Upper lobe of right lung (tissue), 1 donor: ENCODE results near the gene RAB20. TPM values are rescaled to one million over a fixed set of nuclear protein-coding genes. Genes with fewer than 3 reads are reported as not detected.
A peak's percentile ranks its signal among the peaks of the same experiment; 100 is the strongest.

Experiments
- ATAC-seq: fragments of 200-7000 bp; cut with Tn5 transposase; one replicate; pipeline ENCODE4 v1.9.1; 2020; ENCODE audit warnings: mild to moderate bottlenecking, moderate library complexity
- DNase-seq: peaks from one replicate; pipeline ENCODE4 v3.0.0-alpha.2; 2020
- H3K27ac ChIP-seq: fragments of 200-600 bp; one replicate; pipeline ENCODE4 v1.8.0; 2022
- H3K27me3 ChIP-seq: fragments of 200-600 bp; one replicate; pipeline ENCODE4 v1.8.0; 2022; ENCODE audit warnings: mild to moderate bottlenecking
- H3K36me3 ChIP-seq: fragments of 200-600 bp; one replicate; pipeline ENCODE4 v1.8.0; 2022
- H3K4me1 ChIP-seq: fragments of 200-600 bp; one replicate; pipeline ENCODE4 v1.8.0; 2022
- H3K4me3 ChIP-seq: fragments of 200-600 bp; one replicate; pipeline ENCODE4 v1.8.0; 2022; ENCODE audit warnings: mild to moderate bottlenecking
- H3K9me3 ChIP-seq: fragments of 200-600 bp; one replicate; pipeline ENCODE4 v1.8.0; 2022
- intact Hi-C: fragments of 100-400 bp; cut with DNase I; formaldehyde crosslinking; loops from one replicate; pipeline ENCODE4 v1.11.0; 2022
- total RNA-seq: library from RNA; stranded (reverse); fragmentation: NEBNext Ultra II Directional; extraction: Animal tissue kit (Norgen Biotek cat#: 25700); gene quantifications from one replicate; pipeline ENCODE4 v1.2.1, GENCODE V29; 2021
- TF ChIP-seq, protein P1 (sequence below): fragments of 200-600 bp; IDR thresholded peaks from one replicate; pipeline ENCODE4 v1.8.0; 2022; ENCODE audit warnings: antibody characterized with exemption
- donor health status: DM: no; HTN: yes; CAD: no; lungs with severe emphysema.

Gene RAB20
- total RNA-seq, 1 donor from 2014 or later = 52.4 TPM

DNA sequence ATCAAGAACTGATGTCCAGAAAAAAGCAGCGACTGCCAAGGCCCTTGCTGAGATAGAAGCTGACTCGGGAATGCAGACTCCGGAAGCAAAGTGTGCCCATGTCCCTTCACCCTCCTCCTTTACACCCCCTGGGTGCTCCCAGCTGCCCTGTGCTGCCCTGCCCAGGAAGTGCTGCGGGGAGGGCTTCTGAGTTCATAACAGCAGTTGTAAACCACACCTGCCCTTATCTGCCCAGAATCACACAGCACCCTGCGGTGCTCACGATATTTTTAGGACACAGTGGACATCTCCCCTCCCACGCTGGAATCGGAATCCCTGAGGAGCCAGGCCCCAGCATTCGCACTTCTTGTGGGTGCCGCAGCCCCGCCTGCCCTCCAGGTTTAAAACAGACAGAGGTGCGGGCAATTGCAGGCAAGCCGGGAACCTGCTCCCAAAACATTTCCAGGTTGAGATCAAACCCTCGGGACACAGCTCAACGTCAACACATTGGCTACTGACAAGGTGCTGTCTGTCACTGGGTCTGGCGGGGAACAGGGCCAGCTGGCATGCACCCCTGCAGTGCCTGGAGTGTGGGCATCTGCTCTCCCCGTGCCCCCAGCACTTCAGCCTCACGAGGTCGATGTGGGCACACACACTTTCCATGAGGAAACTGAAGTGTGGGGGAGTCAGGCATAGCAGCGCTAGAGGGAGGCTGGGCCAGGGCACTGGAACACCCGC lies 36.8 kb downstream of the RAB20 start:
- TF ChIP-seq, protein P1, sequence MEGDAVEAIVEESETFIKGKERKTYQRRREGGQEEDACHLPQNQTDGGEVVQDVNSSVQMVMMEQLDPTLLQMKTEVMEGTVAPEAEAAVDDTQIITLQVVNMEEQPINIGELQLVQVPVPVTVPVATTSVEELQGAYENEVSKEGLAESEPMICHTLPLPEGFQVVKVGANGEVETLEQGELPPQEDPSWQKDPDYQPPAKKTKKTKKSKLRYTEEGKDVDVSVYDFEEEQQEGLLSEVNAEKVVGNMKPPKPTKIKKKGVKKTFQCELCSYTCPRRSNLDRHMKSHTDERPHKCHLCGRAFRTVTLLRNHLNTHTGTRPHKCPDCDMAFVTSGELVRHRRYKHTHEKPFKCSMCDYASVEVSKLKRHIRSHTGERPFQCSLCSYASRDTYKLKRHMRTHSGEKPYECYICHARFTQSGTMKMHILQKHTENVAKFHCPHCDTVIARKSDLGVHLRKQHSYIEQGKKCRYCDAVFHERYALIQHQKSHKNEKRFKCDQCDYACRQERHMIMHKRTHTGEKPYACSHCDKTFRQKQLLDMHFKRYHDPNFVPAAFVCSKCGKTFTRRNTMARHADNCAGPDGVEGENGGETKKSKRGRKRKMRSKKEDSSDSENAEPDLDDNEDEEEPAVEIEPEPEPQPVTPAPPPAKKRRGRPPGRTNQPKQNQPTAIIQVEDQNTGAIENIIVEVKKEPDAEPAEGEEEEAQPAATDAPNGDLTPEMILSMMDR = no peak
- intact Hi-C loops = no loop called here
- ATAC-seq (peak; percentile 59), DNase-seq (peak; percentile 82)
- peaks cover 56% of the 10 kb centered on the region for H3K4me1 ChIP-seq
- H3K9me3 ChIP-seq = no peaks in the 10 kb centered on the region
- no peak overlapping the region for H3K4me3 ChIP-seq
- H3K27ac ChIP-seq = peak overlapping the region; percentile 51
- H3K36me3 ChIP-seq = peaks cover 10% of the 10 kb centered on the region
- no peaks in the 10 kb centered on the region for H3K27me3 ChIP-seq

GRCh38 chr13:110523838-110524540 lies 37.5 kb downstream of the RAB20 start:
- Histone ChIP-seq H3K4me1 (peaks cover 60% of the 10 kb centered on the region), H3K36me3 (peaks cover 10% of the 10 kb centered on the region), H3K4me3 (no peak overlapping the region), H3K27me3 (no peaks in the 10 kb centered on the region), H3K9me3 (no peaks in the 10 kb centered on the region), H3K27ac (no peak overlapping the region)
- intact Hi-C loops = no loop called here
- TF ChIP-seq, protein P1 = no peak
- no peak for DNase-seq
- ATAC-seq = no peak

- ATAC-seq = no peak
- Histone ChIP-seq H3K9me3 (no peaks in the 10 kb centered on the region), H3K27ac (no peak overlapping the region), H3K36me3 (peaks cover 10% of the 10 kb centered on the region), H3K27me3 (no peaks in the 10 kb centered on the region), H3K4me1 (peaks cover 54% of the 10 kb centered on the region), H3K4me3 (no peak overlapping the region)
- DNase-seq = no peak
- intact Hi-C loops = no loop called here
- TF ChIP-seq, protein P1 = no peak
Measured at GRCh38 chr13:110523180-110523579, 38.3 kb downstream of the RAB20 start.

DNA sequence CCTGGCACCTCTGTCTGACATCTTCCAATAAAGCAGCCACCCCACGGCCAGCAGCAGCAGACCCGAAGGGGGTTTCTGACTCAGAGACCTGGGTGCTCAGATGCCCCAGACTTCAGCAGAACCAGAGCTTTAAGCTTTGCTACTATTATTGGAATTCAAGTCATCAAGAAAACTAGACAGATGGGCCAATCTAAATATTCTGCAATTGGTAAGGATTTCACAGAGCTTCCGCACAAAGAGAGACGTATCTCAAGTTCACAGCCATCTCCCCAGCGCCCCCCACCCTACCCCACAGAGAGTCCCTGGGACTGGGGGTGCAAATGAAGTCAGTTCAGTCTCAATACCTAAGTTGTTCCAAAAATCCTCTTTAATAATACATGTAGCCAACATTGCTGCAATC lies 38.8 kb downstream of the RAB20 start:
- H3K27ac ChIP-seq = no peak overlapping the region
- TF ChIP-seq, protein P1 = no peak
- DNase-seq = no peak
- peaks cover 55% of the 10 kb centered on the region for H3K4me1 ChIP-seq
- H3K27me3 ChIP-seq = no peaks in the 10 kb centered on the region
- H3K4me3 ChIP-seq = no peak overlapping the region
- no peak for ATAC-seq
- H3K36me3 ChIP-seq = peaks cover 10% of the 10 kb centered on the region
- intact Hi-C loops = no loop called here
- H3K9me3 ChIP-seq = no peaks in the 10 kb centered on the region

- Histone ChIP-seq H3K27ac (peak overlapping the region; percentile 65), H3K9me3 (no peaks in the 10 kb centered on the region), H3K4me3 (no peak overlapping the region), H3K4me1 (peaks cover 54% of the 10 kb centered on the region), H3K36me3 (peaks cover 10% of the 10 kb centered on the region), H3K27me3 (no peaks in the 10 kb centered on the region)
- intact Hi-C loops = no loop called here
- ATAC-seq = peak; percentile 1
- DNase-seq = no peak
- TF ChIP-seq, protein P1 = no peak
Measured at GRCh38 chr13:110521946-110522345, 39.6 kb downstream of the RAB20 start.
